A549 (cell line): ENCODE data around the gene HSPBP1.

ENCODE experiments used
- CBX8 ChIP-seq: fragments of 200-600 bp; sonication (generic); IDR thresholded peaks from 2 replicates; pipeline ENCODE4 v1.6.1; 2016
- CEBPB ChIP-seq, 2 experiments: fragments of >200 bp in 1 of 2; sonication (Bioruptor Twin) in 1 of 2; formaldehyde crosslinking in 1 of 2; IDR thresholded peaks; 2 replicates each; pipeline ENCODE4 v1.6.1; 2012 to 2016
- CHD2 ChIP-seq: fragments of 150-350 bp; IDR thresholded peaks from 2 replicates; pipeline ENCODE4 v1.6.1; 2014; ENCODE audit warnings: low read length; ENCODE audit not compliant: partially characterized antibody
- EP300 ChIP-seq, 2 experiments: fragments of >200 bp; sonication (Bioruptor Twin); formaldehyde crosslinking; IDR thresholded peaks; 2 replicates in 1 of 2; 3 replicates in 1 of 2; pipeline ENCODE4 v1.6.1; 2016 to 2017
- RFX5 ChIP-seq: fragments of 450-650 bp; IDR thresholded peaks from 2 replicates; pipeline ENCODE4 v1.7.1; 2014; ENCODE audit warnings: antibody characterized with exemption, mild to moderate bottlenecking, moderate library complexity
- TF ChIP-seq, protein P1 (sequence below): fragments of >200 bp; sonication (Bioruptor Twin); formaldehyde crosslinking; IDR thresholded peaks from 3 replicates; pipeline ENCODE4 v1.5.1; 2016

DNA sequence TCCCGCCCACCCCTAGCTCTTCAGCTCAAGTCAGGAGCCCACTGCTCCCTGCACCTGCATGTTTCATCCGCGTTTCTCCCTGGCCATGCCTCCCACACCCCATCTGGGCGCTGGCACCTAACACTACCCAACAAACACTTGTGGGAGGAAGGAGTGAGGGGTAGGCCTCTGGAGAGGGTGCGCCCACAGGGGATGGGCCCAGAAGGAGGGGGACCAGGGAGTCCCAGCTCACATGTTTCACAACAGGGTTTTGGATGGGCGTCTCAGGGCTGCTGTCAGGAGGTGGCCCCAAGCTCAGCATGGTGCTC, 39.2 kb downstream of the HSPBP1 start:
- TF ChIP-seq, protein P1, sequence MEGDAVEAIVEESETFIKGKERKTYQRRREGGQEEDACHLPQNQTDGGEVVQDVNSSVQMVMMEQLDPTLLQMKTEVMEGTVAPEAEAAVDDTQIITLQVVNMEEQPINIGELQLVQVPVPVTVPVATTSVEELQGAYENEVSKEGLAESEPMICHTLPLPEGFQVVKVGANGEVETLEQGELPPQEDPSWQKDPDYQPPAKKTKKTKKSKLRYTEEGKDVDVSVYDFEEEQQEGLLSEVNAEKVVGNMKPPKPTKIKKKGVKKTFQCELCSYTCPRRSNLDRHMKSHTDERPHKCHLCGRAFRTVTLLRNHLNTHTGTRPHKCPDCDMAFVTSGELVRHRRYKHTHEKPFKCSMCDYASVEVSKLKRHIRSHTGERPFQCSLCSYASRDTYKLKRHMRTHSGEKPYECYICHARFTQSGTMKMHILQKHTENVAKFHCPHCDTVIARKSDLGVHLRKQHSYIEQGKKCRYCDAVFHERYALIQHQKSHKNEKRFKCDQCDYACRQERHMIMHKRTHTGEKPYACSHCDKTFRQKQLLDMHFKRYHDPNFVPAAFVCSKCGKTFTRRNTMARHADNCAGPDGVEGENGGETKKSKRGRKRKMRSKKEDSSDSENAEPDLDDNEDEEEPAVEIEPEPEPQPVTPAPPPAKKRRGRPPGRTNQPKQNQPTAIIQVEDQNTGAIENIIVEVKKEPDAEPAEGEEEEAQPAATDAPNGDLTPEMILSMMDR: no peak
- TF ChIP-seq CBX8 (no peak), EP300 (IDR thresholded peaks at IDR 0.05) (no peak), RFX5 (no peak), CEBPB (IDR thresholded peaks at IDR 0.05) (no peak), CHD2 (no peak)
